Measurements from ENCODE around the gene PPM1M. TPM values are rescaled to one million over a fixed set of nuclear protein-coding genes. Genes with fewer than 3 reads are reported as not detected.
"Not testable (repeated sequence)": the region's sequence is repeated elsewhere in the genome, so short reads cannot be mapped to it uniquely, and the experiment has no call there.

The PPM1M gene
- total RNA-seq, 1 donor from 2014 or later = 44.6 TPM

GRCh38 chr3:52281981-52282801 lies 36.6 kb downstream of the PPM1M start:
- Mint-ChIP-seq H3K36me3 (ENCODE audit: low read depth) (peaks cover 18% of the 10 kb centered on the region), H3K27me3 (no peaks in the 10 kb centered on the region), H3K27ac (no peak overlapping the region), H3K4me3 (no peak overlapping the region), H3K4me1 (peaks cover 25% of the 10 kb centered on the region), H3K9me3 (no peaks in the 10 kb centered on the region)
- no peak for TF ChIP-seq CTCF (IDR thresholded peaks at IDR 0.05)
- CTCF ChIA-PET = interaction anchor here (0.8 to 1.6 kb wide), 5 partner anchors 29 to 58 kb away, joined by 3 to 6 read pairs (median 4); partner anchors contain the start of gene TWF2
- DNase-seq = no peak
- intact Hi-C loops (cut with micrococcal nuclease) = no loop called here
- POLR2A ChIA-PET = interaction anchor here (1.1 to 1.4 kb wide), 4 partner anchors 36 to 58 kb away, joined by 3 to 4 read pairs (median 4); no protein-coding TSS in a partner anchor
- no peak for ATAC-seq (ENCODE audit: low read depth)

- H3K27ac Mint-ChIP-seq = no peak overlapping the region
- peaks cover 15% of the 10 kb centered on the region for H3K36me3 Mint-ChIP-seq (ENCODE audit: low read depth)
- DNase-seq (no peak), ATAC-seq (ENCODE audit: low read depth) (no peak)
- H3K27me3 Mint-ChIP-seq = no peaks in the 10 kb centered on the region
- ChIA-PET POLR2A (interaction anchor here (0.7 to 1.1 kb wide), 3 partner anchors 31 to 73 kb away, joined by 3 to 18 read pairs (median 6); no protein-coding TSS in a partner anchor), CTCF (interaction anchor here (1.5 kb wide), 1 partner anchor 30 kb away, joined by 3 read pairs; no protein-coding TSS in a partner anchor)
- no peak for TF ChIP-seq CTCF (IDR thresholded peaks at IDR 0.05)
- peaks cover 26% of the 10 kb centered on the region for H3K4me1 Mint-ChIP-seq
- intact Hi-C loops (cut with micrococcal nuclease) = no loop called here
- H3K4me3 Mint-ChIP-seq = no peak overlapping the region
- no peaks in the 10 kb centered on the region for H3K9me3 Mint-ChIP-seq
Observed at GRCh38 chr3:52283306-52283705, 37.7 kb downstream of the PPM1M start.

DNA sequence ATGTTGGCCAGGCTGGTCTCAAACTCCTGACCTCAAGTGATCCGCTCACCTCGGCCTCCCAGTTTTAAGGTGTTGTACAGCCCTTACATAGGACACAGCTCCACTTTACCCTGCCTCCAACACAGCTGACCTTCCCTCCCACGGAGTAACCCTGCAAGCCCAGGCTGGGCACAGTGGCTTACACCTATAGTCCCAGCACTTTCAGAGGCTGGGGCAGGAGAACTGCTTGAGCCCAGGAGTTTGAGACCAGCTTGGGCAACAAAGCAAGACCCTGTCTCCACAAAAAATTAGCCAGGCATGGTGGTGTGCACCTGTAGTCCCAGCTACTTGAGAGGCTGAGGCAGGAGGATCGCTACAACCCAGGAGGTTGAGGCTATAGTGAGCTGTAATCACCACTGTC lies 38.5 kb downstream of the PPM1M start:
- H3K27me3 Mint-ChIP-seq; CTCF ChIA-PET; ATAC-seq (ENCODE audit: low read depth); H3K9me3 Mint-ChIP-seq; H3K4me3 Mint-ChIP-seq; intact Hi-C loops (cut with micrococcal nuclease); H3K27ac Mint-ChIP-seq; DNase-seq: not testable (repeated sequence)
- POLR2A ChIA-PET = interaction anchor here (0.7 to 1.4 kb wide), 4 partner anchors 17 to 74 kb away, joined by 3 to 18 read pairs (median 4); partner anchors contain the start of gene PPM1M
- Mint-ChIP-seq H3K36me3 (ENCODE audit: low read depth) (peaks cover 11% of the 10 kb centered on the region), H3K4me1 (peaks cover 26% of the 10 kb centered on the region)

DNA sequence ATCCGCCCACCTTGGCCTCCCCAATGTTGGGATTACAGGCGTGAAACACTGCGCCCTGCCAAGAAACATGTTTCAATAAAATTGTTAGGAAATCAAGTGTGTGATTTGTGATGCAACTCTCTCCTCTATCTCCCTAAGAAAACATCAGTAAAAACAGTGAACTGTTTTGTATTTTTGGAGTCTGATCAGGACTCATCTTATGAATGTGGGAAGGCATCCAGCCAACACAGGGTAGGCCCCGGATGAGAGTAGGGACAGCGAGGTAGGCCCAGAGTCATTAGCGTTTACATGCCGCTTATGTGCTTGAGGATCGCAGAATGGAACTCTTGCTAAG lies 41.2 kb downstream of the PPM1M start:
- no peaks in the 10 kb centered on the region for H3K27me3 Mint-ChIP-seq
- no peak for DNase-seq
- intact Hi-C loops (cut with micrococcal nuclease) = loop anchor here (1.0 to 5.0 kb wide), 3 partner anchors 8 to 401 kb away; partner anchors contain the start of genes GNL3, PBRM1 and WDR82
- peak overlapping the region; percentile 99 for H3K4me3 Mint-ChIP-seq
- peaks cover 17% of the 10 kb centered on the region for H3K36me3 Mint-ChIP-seq (ENCODE audit: low read depth)
- peaks cover 33% of the 10 kb centered on the region for H3K4me1 Mint-ChIP-seq
- ATAC-seq (ENCODE audit: low read depth) = no peak
- peak overlapping the region; percentile 100 for H3K27ac Mint-ChIP-seq
- no peak for TF ChIP-seq CTCF (IDR thresholded peaks at IDR 0.05)
- ChIA-PET POLR2A (interaction anchor here (0.6 to 4.1 kb wide), 11 partner anchors 9 to 356 kb away, joined by 3 to 107 read pairs (median 9); partner anchors contain the start of genes PPM1M, TLR9, TWF2 and WDR82), CTCF (interaction anchor here (1.4 to 15.8 kb wide), 3 partner anchors 15 to 55 kb away, joined by 4 to 248 read pairs (median 14); no protein-coding TSS in a partner anchor)
- no peaks in the 10 kb centered on the region for H3K9me3 Mint-ChIP-seq

DNA sequence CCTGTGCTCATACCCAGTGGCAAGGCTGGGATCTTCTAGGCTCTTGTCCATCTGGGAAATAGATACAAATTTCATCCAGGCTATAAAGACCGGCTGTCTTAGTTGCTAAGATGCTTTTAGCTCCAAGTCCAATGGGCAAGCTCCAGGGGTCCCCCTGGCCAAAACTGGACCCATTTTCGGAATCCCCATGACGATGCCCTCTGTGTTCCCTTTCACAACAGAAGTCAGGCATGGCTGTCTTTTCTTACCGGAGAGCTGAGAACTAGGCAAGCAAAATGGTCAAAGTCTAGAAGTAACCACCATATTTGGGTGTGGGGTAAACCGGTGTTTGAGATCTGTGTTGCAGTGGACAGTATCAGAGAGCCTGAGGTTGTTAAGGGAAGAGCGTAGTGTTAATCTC lies 43.1 kb downstream of the PPM1M start:
- ATAC-seq (ENCODE audit: low read depth) (no peak), DNase-seq (no peak)
- no peaks in the 10 kb centered on the region for H3K27me3 Mint-ChIP-seq
- intact Hi-C loops (cut with micrococcal nuclease) = loop anchor here (1.0 to 5.0 kb wide), 4 partner anchors 25 to 399 kb away; partner anchors contain the start of genes GNL3, PBRM1 and TLR9
- peak overlapping the region; percentile 100 for H3K27ac Mint-ChIP-seq
- H3K9me3 Mint-ChIP-seq = no peaks in the 10 kb centered on the region
- no peak for TF ChIP-seq CTCF (IDR thresholded peaks at IDR 0.05)
- CTCF ChIA-PET = interaction anchor here (1.4 to 15.8 kb wide), 6 partner anchors 11 to 158 kb away, joined by 4 to 248 read pairs (median 16); partner anchors contain the start of gene TLR9
- peak overlapping the region; percentile 99 for H3K4me3 Mint-ChIP-seq
- H3K36me3 Mint-ChIP-seq (ENCODE audit: low read depth) = peaks cover 28% of the 10 kb centered on the region
- POLR2A ChIA-PET = interaction anchor here (0.6 to 4.1 kb wide), 18 partner anchors 11 to 293 kb away, joined by 3 to 107 read pairs (median 6); partner anchors contain the start of genes RPL29, TLR9, TWF2 and UQCC5
- H3K4me1 Mint-ChIP-seq = peaks cover 28% of the 10 kb centered on the region

All from activated B cell treated with CpG ODN at 0.5 μM for 24 hours (primary cell).